H1 (cell line): ENCODE results near the gene PARD6B. TPM values are rescaled to one million over a fixed set of nuclear protein-coding genes. Genes with fewer than 3 reads are reported as not detected.

ENCODE experiments used
- CTCF ChIA-PET: fragments of 300-600 bp; sonication (Branson Sonifier 250); formaldehyde crosslinking; loops from one replicate; lab custom pipeline; 2021; ENCODE audit not compliant: partially characterized antibody; lab: Charles Lee
- POLR2A ChIA-PET: fragments of 300-600 bp; sonication (Branson Sonifier 250); formaldehyde crosslinking; loops from one replicate; lab custom pipeline; 2021; ENCODE audit warnings: inconsistent platforms; ENCODE audit not compliant: partially characterized antibody; lab: Charles Lee
- DNase-seq, 2 experiments: peaks; one replicate each; pipeline versions ENCODE4 v3.0.0 to v3.0.0-alpha.2; 2010 to 2022; ENCODE audit warnings: low spot score in 2 of 2, low read depth in 1 of 2, mixed read lengths in 1 of 2
- FAIRE-seq: peaks from 2 replicates; lab custom pipeline; 2011; peaks lifted over from hg19 to GRCh38; lab: Jason Lieb, UNC
- H2AFZ ChIP-seq: 2 replicates; pipeline ENCODE4 v1.8.1; 2012; ENCODE audit warnings: low read length, inconsistent platforms
- H2AK5ac ChIP-seq: 2 replicates; pipeline ENCODE4 v1.6.1; 2013; ENCODE audit warnings: low read depth, low read length
- H2BK120ac ChIP-seq: replicated peaks from 2 replicates; pipeline ENCODE3; 2013; ENCODE audit warnings: low read depth, low read length, inconsistent platforms
- H2BK12ac ChIP-seq: 2 replicates; pipeline ENCODE4 v1.6.1; 2013; ENCODE audit warnings: low read depth, low read length
- H2BK15ac ChIP-seq: 2 replicates; pipeline ENCODE4 v1.6.1; 2013; ENCODE audit warnings: low read length
- H2BK20ac ChIP-seq: 2 replicates; pipeline ENCODE4 v1.6.1; 2013; ENCODE audit warnings: low read length
- H2BK5ac ChIP-seq: 2 replicates; pipeline ENCODE4 v1.6.1; 2013; ENCODE audit warnings: low read depth, low read length
- H3K14ac ChIP-seq: 2 replicates; pipeline ENCODE4 v1.6.1; 2013; ENCODE audit warnings: inconsistent platforms; ENCODE audit not compliant: insufficient read length
- H3K18ac ChIP-seq: 2 replicates; pipeline ENCODE4 v1.6.1; 2013; ENCODE audit warnings: low read length; ENCODE audit errors: extremely low read depth
- H3K23ac ChIP-seq: 2 replicates; pipeline ENCODE4 v1.6.1; 2013; ENCODE audit warnings: inconsistent platforms; ENCODE audit not compliant: insufficient read length
- H3K23me2 ChIP-seq: 2 replicates; pipeline ENCODE4 v1.6.1; 2013; ENCODE audit warnings: low read depth, low read length
- H3K27ac ChIP-seq: 2 replicates; pipeline ENCODE4 v1.6.1; 2011; ENCODE audit warnings: low read depth, low read length, inconsistent platforms
- H3K27me3 ChIP-seq, 4 experiments: replicated peaks in 1 of 4; 1 replicate in 1 of 4; 2 replicates in 3 of 4; pipeline versions ENCODE4 v1.6.1 to v1.8.1; 2011 to 2013; ENCODE audit warnings: low read length in 3 of 4, mild to moderate bottlenecking in 3 of 4, inconsistent platforms in 2 of 4, mixed read lengths in 2 of 4, moderate library complexity in 1 of 4; ENCODE audit not compliant: control insufficient read depth in 3 of 4, insufficient read depth in 3 of 4; ENCODE audit errors: extremely low read depth in 1 of 4
- H3K36me3 ChIP-seq, 4 experiments: 2 replicates each; pipeline versions ENCODE4 v1.6.1 to v1.8.1; 2011 to 2013; ENCODE audit warnings: mild to moderate bottlenecking in 4 of 4, low read length in 3 of 4, moderate library complexity in 2 of 4, control low read depth in 1 of 4, inconsistent platforms in 1 of 4; ENCODE audit not compliant: insufficient read depth in 4 of 4, control insufficient read depth in 2 of 4
- H3K4ac ChIP-seq: replicated peaks from 2 replicates; pipeline ENCODE3; 2013; ENCODE audit warnings: low read length, low read depth, mixed read lengths, inconsistent platforms; ENCODE audit not compliant: insufficient read length
- H3K4me1 ChIP-seq, 4 experiments: replicated peaks in 1 of 4; 1 replicate in 1 of 4; 2 replicates in 3 of 4; pipeline versions ENCODE4 v1.6.1 to v1.8.1; 2011 to 2013; ENCODE audit warnings: low read length in 3 of 4, inconsistent platforms in 2 of 4, mixed read lengths in 1 of 4; ENCODE audit not compliant: insufficient read depth in 4 of 4, control insufficient read depth in 3 of 4
- H3K4me2 ChIP-seq, 2 experiments: 2 replicates each; pipeline versions ENCODE4 v1.6.1 to v1.8.1; 2011 to 2013; ENCODE audit warnings: low read depth in 2 of 2, low read length in 2 of 2, control low read depth in 1 of 2, inconsistent platforms in 1 of 2, mild to moderate bottlenecking in 1 of 2; ENCODE audit not compliant: insufficient read depth in 1 of 2
- H3K4me3 ChIP-seq, 4 experiments: fragments of 200-600, 300-600 bp in 1 of 4; sonication (generic), shearing (Covaris generic), sonication (Bioruptor Twin) in 1 of 4; 2 replicates each; pipeline versions ENCODE4 v1.5.1 to v1.8.1; 2011 to 2016; ENCODE audit warnings: low read length in 4 of 4, low read depth in 3 of 4, control low read depth in 2 of 4, inconsistent platforms in 2 of 4, mild to moderate bottlenecking in 2 of 4, mixed read lengths in 1 of 4, moderate library complexity in 1 of 4; ENCODE audit not compliant: insufficient read depth in 2 of 4; ENCODE audit errors: extremely low read depth in 1 of 4
- H3K56ac ChIP-seq: replicated peaks from 2 replicates; pipeline ENCODE3; 2013; ENCODE audit warnings: low read depth, mild to moderate bottlenecking, mixed read lengths, low read length, inconsistent platforms; ENCODE audit not compliant: insufficient read length
- H3K79me1 ChIP-seq: 2 replicates; pipeline ENCODE4 v1.6.1; 2013; ENCODE audit warnings: low read depth, low read length, control low read depth
- H3K79me2 ChIP-seq, 2 experiments: 2 replicates each; pipeline versions ENCODE4 v1.6.1 to v1.8.1; 2012 to 2013; ENCODE audit warnings: low read length in 2 of 2, mild to moderate bottlenecking in 2 of 2, inconsistent platforms in 1 of 2; ENCODE audit not compliant: insufficient read depth in 2 of 2, control insufficient read depth in 1 of 2
- H3K9ac ChIP-seq, 4 experiments: replicated peaks in 1 of 4; 1 replicate in 1 of 4; 2 replicates in 3 of 4; pipeline versions ENCODE4 v1.6.1 to v1.8.1; 2011 to 2013; ENCODE audit warnings: low read depth in 3 of 4, low read length in 3 of 4, control low read depth in 2 of 4, mild to moderate bottlenecking in 2 of 4, moderate library complexity in 2 of 4, inconsistent platforms in 1 of 4; ENCODE audit errors: extremely low read depth in 1 of 4
- H3K9me3 ChIP-seq, 2 experiments: 2 replicates each; pipeline versions ENCODE4 v1.6.1 to v1.8.1; 2012 to 2013; ENCODE audit warnings: mild to moderate bottlenecking in 2 of 2, moderate library complexity in 2 of 2, control low read depth in 1 of 2, inconsistent platforms in 1 of 2, low read depth in 1 of 2, low read length in 1 of 2, mixed read lengths in 1 of 2; ENCODE audit not compliant: insufficient read depth in 2 of 2
- H4K20me1 ChIP-seq, 2 experiments: replicated peaks in 1 of 2; 2 replicates each; pipeline versions ENCODE3 to v1.8.1; 2011 to 2013; ENCODE audit warnings: inconsistent platforms in 2 of 2, low read length in 2 of 2, mild to moderate bottlenecking in 1 of 2; ENCODE audit not compliant: insufficient read depth in 2 of 2, control insufficient read depth in 1 of 2
- H4K5ac ChIP-seq: 2 replicates; pipeline ENCODE4 v1.6.1; 2013; ENCODE audit warnings: low read length, low read depth, mixed read lengths, inconsistent platforms; ENCODE audit not compliant: insufficient read length
- H4K8ac ChIP-seq: 2 replicates; pipeline ENCODE4 v1.8.0; 2013; ENCODE audit warnings: mild to moderate bottlenecking, moderate library complexity, low read length, inconsistent platforms; ENCODE audit not compliant: insufficient read depth; ENCODE audit errors: extremely low read depth
- H4K91ac ChIP-seq: replicated peaks from 2 replicates; pipeline ENCODE3; 2013; ENCODE audit warnings: low read length, mixed read lengths, inconsistent platforms; ENCODE audit not compliant: insufficient read length
- CBX8 ChIP-seq: fragments of 300-800, 300-1000 bp; sonication (generic); IDR thresholded peaks from 2 replicates; pipeline ENCODE4 v1.7.1; 2016; ENCODE audit warnings: low read depth, low read length, borderline replicate concordance
- CEBPB ChIP-seq: IDR thresholded peaks from 2 replicates; pipeline ENCODE4 v1.6.1; 2012; ENCODE audit warnings: low read depth, low read length
- CREB1 ChIP-seq: IDR thresholded peaks from 2 replicates; pipeline ENCODE4 v1.6.1; 2012; ENCODE audit warnings: inconsistent platforms
- EGR1 ChIP-seq: IDR thresholded peaks from 2 replicates; pipeline ENCODE4 v1.6.1; 2011; ENCODE audit warnings: low read depth, low read length, borderline replicate concordance
- GTF2F1 ChIP-seq: IDR thresholded peaks from 2 replicates; pipeline ENCODE4 v1.6.1; 2012; ENCODE audit warnings: low read depth, low read length, improper control_type of control experiment, borderline replicate concordance
- MAX ChIP-seq: IDR thresholded peaks from 2 replicates; pipeline ENCODE4 v1.6.1; 2012; ENCODE audit warnings: inconsistent platforms
- RNF2 ChIP-seq: fragments of 200-900, 300-1000 bp; sonication (generic); IDR thresholded peaks from 2 replicates; pipeline ENCODE4 v1.7.1; 2016; ENCODE audit warnings: borderline replicate concordance, low read depth, mild to moderate bottlenecking, antibody characterized with exemption, low read length; ENCODE audit not compliant: poor library complexity, severe bottlenecking; ENCODE audit errors: missing control alignments
- RXRA ChIP-seq: IDR thresholded peaks from 2 replicates; pipeline ENCODE4 v1.6.1; 2011; ENCODE audit warnings: low read depth, mild to moderate bottlenecking, low read length, moderate library complexity; ENCODE audit not compliant: insufficient read depth
- SP1 ChIP-seq: IDR thresholded peaks from 2 replicates; pipeline ENCODE4 v1.6.1; 2011; ENCODE audit warnings: low read depth, low read length
- USF2 ChIP-seq: IDR thresholded peaks from 2 replicates; pipeline ENCODE4 v1.6.1; 2011; ENCODE audit warnings: low read length, improper control_type of control experiment
- WGBS, 2 experiments: shearing (Covaris generic) in 1 of 2; methylation state at CpG; one replicate each; pipeline versions ENCODE4 v1.1.6 to v1.1.7; 2013 to 2015; ENCODE audit warnings: low lambda C conversion rate in 2 of 2, mixed read lengths in 2 of 2, inconsistent platforms in 1 of 2, low coverage in 1 of 2, missing lambda C conversion rate in 1 of 2; ENCODE audit not compliant: insufficient replicate concordance in 2 of 2, insufficient coverage in 1 of 2, insufficient read length in 1 of 2; ENCODE audit errors: extremely low coverage in 1 of 2, missing lambda C conversion rate in 1 of 2; 5-methylcytosine and 5-hydroxymethylcytosine counted together
- polyA plus RNA-seq, 7 experiments: library from polyadenylated mRNA; depleted of rRNA in 3 of 7; stranded (reverse) in 5 of 7; unstranded in 2 of 7; fragments of >200 nt in 5 of 7; fragments of 200-250 nt in 2 of 7; gene quantifications; 1 replicate in 5 of 7; 2 replicates in 1 of 7; 4 replicates in 1 of 7; pipeline versions ENCODE4 v1.2.1 to v1.2.3, GENCODE V29; 2011 to 2013; ENCODE audit warnings: missing spikeins in 2 of 7, mixed read lengths in 2 of 7
- total RNA-seq: library from RNA; stranded (reverse); fragmentation: NEBNext Ultra II Directional; extraction: Animal tissue kit (Norgen Biotek cat#: 25700); gene quantifications from 2 replicates; pipeline ENCODE4 v1.2.1, GENCODE V29; 2021

The PARD6B gene
- total and polyA plus RNA-seq, 2 of the 8 experiments (the other 6 are each of a cell fraction or from before 2014, with no cell fraction given): 5.2 to 34.1 TPM

- 90% methylated on average over 11 of the region's 12 CpGs; no CpG with 5 or more reads in 1 of the 2 experiments for WGBS, 2 experiments
- Histone ChIP-seq H4K8ac (no peak overlapping the region), H3K4me1 (peaks cover 3 to 9% (median 4%) of the 10 kb centered on the region in 4 experiments; a peak in 5 of 7 replicates), H4K20me1 (no peaks in the 10 kb centered on the region), H3K56ac (no peak overlapping the region), H2AFZ (no peak overlapping the region), H3K18ac (no peak overlapping the region), H3K23me2 (no peaks in the 10 kb centered on the region), H3K4me3 (no peak overlapping the region), H3K14ac (no peak overlapping the region), H3K4me2 (no peak overlapping the region), H4K5ac (no peak overlapping the region), H2BK120ac (no peak overlapping the region), H3K27me3 (no peaks in the 10 kb centered on the region), H3K4ac (no peak overlapping the region), H3K36me3 (no peaks in the 10 kb centered on the region), H2AK5ac (no peak overlapping the region), H3K9ac (no peak overlapping the region), H2BK20ac (no peak overlapping the region), H2BK15ac (0 out of 2 replicates have a peak overlapping the region, but pooled peaks have one; percentile 63), H3K79me2 (no peaks in the 10 kb centered on the region), H2BK5ac (no peak overlapping the region), H3K23ac (no peak overlapping the region), H3K79me1 (no peaks in the 10 kb centered on the region), H3K9me3 (no peaks in the 10 kb centered on the region), H4K91ac (no peak overlapping the region), H2BK12ac (no peak overlapping the region), H3K27ac (no peak overlapping the region)
- FAIRE-seq: no peak
- POLR2A ChIA-PET: interaction anchor here (0.6 to 1.2 kb wide), 2 partner anchors 21 to 169 kb away, joined by 3 to 5 read pairs; partner anchors contain the start of gene ADNP
- peak in 1 of 2 experiments; percentile 41 for DNase-seq
- CTCF ChIA-PET: interaction anchor here (1.2 kb wide), 1 partner anchor 13 kb away, joined by 7 read pairs; no protein-coding TSS in a partner anchor
- no peak for TF ChIP-seq RNF2
- TF ChIP-seq RXRA: no peak
- TF ChIP-seq CEBPB: no peak
- no peak for TF ChIP-seq MAX
- TF ChIP-seq CBX8: no peak
- no peak for TF ChIP-seq USF2
- no peak for TF ChIP-seq EGR1
- no peak for TF ChIP-seq GTF2F1
- TF ChIP-seq CREB1: no peak
- no peak for TF ChIP-seq SP1
Observed at GRCh38 chr20:50762435-50763220, 31.2 kb downstream of the PARD6B start.
